Muscle layer of colon (tissue), 2 donors: Measurements from ENCODE around the gene SLC7A1.

ENCODE experiments used
- H3K27ac ChIP-seq: one replicate; pipeline ENCODE4 v1.7.0; 2013; ENCODE audit warnings: low read depth, mild to moderate bottlenecking, low read length, moderate library complexity
- H3K27me3 ChIP-seq, 2 donors: one replicate each; pipeline ENCODE4 v1.7.0; 2013; ENCODE audit warnings: low read length in 2 of 2, mild to moderate bottlenecking in 2 of 2; ENCODE audit not compliant: insufficient read depth in 2 of 2, control insufficient read depth in 1 of 2
- H3K36me3 ChIP-seq: one replicate; pipeline ENCODE4 v1.7.0; 2013; ENCODE audit warnings: mild to moderate bottlenecking, low read length; ENCODE audit not compliant: insufficient read depth
- H3K4me1 ChIP-seq: one replicate; pipeline ENCODE4 v1.7.0; 2013; ENCODE audit warnings: mild to moderate bottlenecking, low read length; ENCODE audit not compliant: insufficient read depth
- H3K4me3 ChIP-seq, 2 donors: one replicate each; pipeline ENCODE4 v1.7.0; 2013; ENCODE audit warnings: low read length in 2 of 2, low read depth in 1 of 2, mild to moderate bottlenecking in 1 of 2, moderate library complexity in 1 of 2
- H3K9ac ChIP-seq: one replicate; pipeline ENCODE4 v1.7.0; 2013; ENCODE audit warnings: low read length
- H3K9me3 ChIP-seq: one replicate; pipeline ENCODE4 v1.7.0; 2013; ENCODE audit warnings: mild to moderate bottlenecking, low read length
- donor health status: abdominal sarcoma.
- donor health status: Adenocarcinoma of cecum.

SLC7A1 gene

GRCh38 chr13:29525757-29526156 is 69.7 kb downstream of the SLC7A1 start:
- peaks cover 35% of the 10 kb centered on the region for H3K36me3 ChIP-seq
- H3K9me3 ChIP-seq = no peaks in the 10 kb centered on the region
- no peaks in the 10 kb centered on the region for H3K27me3 ChIP-seq
- H3K4me3 ChIP-seq = no peak overlapping the region
- H3K27ac ChIP-seq = no peak overlapping the region
- peaks cover 4% of the 10 kb centered on the region for H3K4me1 ChIP-seq
- H3K9ac ChIP-seq = no peak overlapping the region

- peaks cover 4% of the 10 kb centered on the region for H3K4me1 ChIP-seq
- H3K36me3 ChIP-seq = peaks cover 32% of the 10 kb centered on the region
- no peak overlapping the region for H3K9ac ChIP-seq
- no peaks in the 10 kb centered on the region for H3K9me3 ChIP-seq
- H3K27me3 ChIP-seq = no peaks in the 10 kb centered on the region
- no peak overlapping the region for H3K4me3 ChIP-seq
- no peak overlapping the region for H3K27ac ChIP-seq
Measured at GRCh38 chr13:29524641-29525040, 70.8 kb downstream of the SLC7A1 start.

GRCh38 chr13:29524176-29524575 is 71.3 kb downstream of the SLC7A1 start:
- H3K36me3 ChIP-seq = peaks cover 32% of the 10 kb centered on the region
- H3K9me3 ChIP-seq = no peaks in the 10 kb centered on the region
- no peaks in the 10 kb centered on the region for H3K27me3 ChIP-seq
- H3K4me3 ChIP-seq = no peak overlapping the region
- H3K4me1 ChIP-seq = peaks cover 4% of the 10 kb centered on the region
- no peak overlapping the region for H3K9ac ChIP-seq
- no peak overlapping the region for H3K27ac ChIP-seq

- H3K4me1 ChIP-seq = peaks cover 4% of the 10 kb centered on the region
- H3K9me3 ChIP-seq = no peaks in the 10 kb centered on the region
- no peak overlapping the region for H3K4me3 ChIP-seq
- no peak overlapping the region for H3K9ac ChIP-seq
- peaks cover 37% of the 10 kb centered on the region for H3K36me3 ChIP-seq
- H3K27me3 ChIP-seq = no peaks in the 10 kb centered on the region
- H3K27ac ChIP-seq = no peak overlapping the region
Measured at GRCh38 chr13:29523199-29523961, 72.1 kb downstream of the SLC7A1 start.

GRCh38 chr13:29522044-29522685 is 73.3 kb downstream of the SLC7A1 start:
- peaks cover 45% of the 10 kb centered on the region for H3K36me3 ChIP-seq
- no peak overlapping the region for H3K27ac ChIP-seq

GRCh38 chr13:29521336-29521735 is 74.2 kb downstream of the SLC7A1 start:
- H3K9ac ChIP-seq = no peak overlapping the region
- no peak overlapping the region for H3K27ac ChIP-seq
- H3K36me3 ChIP-seq = peaks cover 53% of the 10 kb centered on the region
- peaks cover 4% of the 10 kb centered on the region for H3K4me1 ChIP-seq
- H3K9me3 ChIP-seq = no peaks in the 10 kb centered on the region
- no peaks in the 10 kb centered on the region for H3K27me3 ChIP-seq
- no peak overlapping the region for H3K4me3 ChIP-seq

More at GRCh38 chr13:29522044-29522685, 73.3 kb downstream of the SLC7A1 start:
- Histone ChIP-seq H3K27me3 (no peaks in the 10 kb centered on the region), H3K4me3 (no peak overlapping the region), H3K4me1 (peaks cover 4% of the 10 kb centered on the region), H3K9ac (no peak overlapping the region), H3K9me3 (no peaks in the 10 kb centered on the region)

- Histone ChIP-seq H3K27ac (no peak overlapping the region), H3K9ac (no peak overlapping the region)
Measured at GRCh38 chr13:29520671-29521070, 74.8 kb downstream of the SLC7A1 start.

GRCh38 chr13:29519921-29520320 is 75.6 kb downstream of the SLC7A1 start:
- Histone ChIP-seq H3K9ac (no peak overlapping the region), H3K27me3 (no peaks in the 10 kb centered on the region), H3K4me1 (peaks cover 4% of the 10 kb centered on the region), H3K27ac (no peak overlapping the region), H3K4me3 (no peak overlapping the region), H3K9me3 (no peaks in the 10 kb centered on the region), H3K36me3 (peaks cover 62% of the 10 kb centered on the region)

More at GRCh38 chr13:29520671-29521070, 74.8 kb downstream of the SLC7A1 start:
- H3K4me1 ChIP-seq = peaks cover 4% of the 10 kb centered on the region
- no peaks in the 10 kb centered on the region for H3K9me3 ChIP-seq
- no peak overlapping the region for H3K4me3 ChIP-seq
- H3K27me3 ChIP-seq = no peaks in the 10 kb centered on the region
- peaks cover 58% of the 10 kb centered on the region for H3K36me3 ChIP-seq

- Histone ChIP-seq H3K9ac (no peak overlapping the region), H3K4me3 (no peak overlapping the region), H3K9me3 (no peaks in the 10 kb centered on the region), H3K4me1 (peaks cover 8% of the 10 kb centered on the region), H3K27ac (no peak overlapping the region), H3K27me3 (no peaks in the 10 kb centered on the region), H3K36me3 (peaks cover 47% of the 10 kb centered on the region)
Measured at GRCh38 chr13:29516880-29517279, 78.6 kb downstream of the SLC7A1 start.

- Histone ChIP-seq H3K9ac (no peak overlapping the region), H3K27ac (no peak overlapping the region), H3K4me3 (no peak overlapping the region), H3K36me3 (peaks cover 40% of the 10 kb centered on the region), H3K4me1 (peaks cover 13% of the 10 kb centered on the region), H3K9me3 (no peaks in the 10 kb centered on the region), H3K27me3 (no peaks in the 10 kb centered on the region)
Measured at GRCh38 chr13:29516012-29516411, 79.5 kb downstream of the SLC7A1 start.

- Histone ChIP-seq H3K4me1 (peaks cover 16% of the 10 kb centered on the region), H3K27me3 (no peaks in the 10 kb centered on the region), H3K9ac (no peak overlapping the region), H3K36me3 (peaks cover 40% of the 10 kb centered on the region), H3K4me3 (no peak overlapping the region), H3K9me3 (no peaks in the 10 kb centered on the region), H3K27ac (no peak overlapping the region)
Measured at GRCh38 chr13:29515372-29515771, 80.1 kb downstream of the SLC7A1 start.
